Erythroblast (primary cell): Measurements from ENCODE around the gene COMMD4.

Experiments used
- GATA1 ChIP-seq: IDR thresholded peaks from 2 replicates; pipeline ENCODE4 v1.6.1; 2011; ENCODE audit warnings: low read depth, mild to moderate bottlenecking, control low read depth, low read length, moderate library complexity
- POLR2A ChIP-seq: IDR thresholded peaks from 2 replicates; pipeline ENCODE4 v1.6.1; 2011; ENCODE audit warnings: mild to moderate bottlenecking, low read length

- TF ChIP-seq POLR2A (no peak), GATA1 (no peak)
Measured at GRCh38 chr15:75353604-75354003, 17.7 kb downstream of the COMMD4 start.
